Stimulated activated CD4-positive, alpha-beta T cell treated with anti-CD3 and anti-CD28 coated beads, Interleukin-1b, Interleukin-23, amount 100 ng/mL, for 24 hours (primary cell): ENCODE data around the gene NIBAN1.
"Not testable (repeated sequence)": the region's sequence is repeated elsewhere in the genome, so short reads cannot be mapped to it uniquely, and the experiment has no call there.

ENCODE experiments used
- DNase-seq, 4 experiments: peaks; one replicate each; pipeline ENCODE4 v3.0.0-alpha.2; 2020; ENCODE audit warnings: low read depth in 4 of 4, low spot score in 1 of 4

The NIBAN1 gene

GRCh38 chr1:184974056-184974836 is at the start of gene NIBAN1:
TSS of gene NIBAN1 (minus strand) at chr1:184974508. CDS start at chr1:184974356, 152 bp downstream.
- peak; percentile 16 to 54 (median 38) for DNase-seq

GRCh38 chr1:185017966-185018365 is 43.7 kb upstream of the NIBAN1 start:
- no peak for DNase-seq

- no peak for DNase-seq
Observed at GRCh38 chr1:185017338-185017737, 43.0 kb upstream of the NIBAN1 start.

GRCh38 chr1:185016880-185017279 is 42.6 kb upstream of the NIBAN1 start:
- DNase-seq: no peak

GRCh38 chr1:185015631-185016030 is 41.3 kb upstream of the NIBAN1 start:
- no peak for DNase-seq

GRCh38 chr1:185014941-185015340 is 40.6 kb upstream of the NIBAN1 start:
- no peak for DNase-seq

GRCh38 chr1:185010361-185010760 is 36.1 kb upstream of the NIBAN1 start:
- no peak for DNase-seq

- DNase-seq: no peak
Observed at GRCh38 chr1:185008838-185009237, 34.5 kb upstream of the NIBAN1 start.

- DNase-seq: not testable (repeated sequence)
Observed at GRCh38 chr1:185001312-185001880, 27.1 kb upstream of the NIBAN1 start.

GRCh38 chr1:184999974-185000373 is 25.7 kb upstream of the NIBAN1 start:
- DNase-seq: not testable (repeated sequence)

GRCh38 chr1:184994301-184994700 is 20.0 kb upstream of the NIBAN1 start:
- no peak for DNase-seq

- DNase-seq: no peak
Observed at GRCh38 chr1:184992271-184992670, 18.0 kb upstream of the NIBAN1 start.

- DNase-seq: no peak
Observed at GRCh38 chr1:184990204-184990603, 15.9 kb upstream of the NIBAN1 start.

GRCh38 chr1:184988506-184988905 is 14.2 kb upstream of the NIBAN1 start:
- no peak for DNase-seq

GRCh38 chr1:184987696-184988095 is 13.4 kb upstream of the NIBAN1 start:
- DNase-seq: no peak

GRCh38 chr1:184986250-184986649 is 11.9 kb upstream of the NIBAN1 start:
- DNase-seq: no peak

- DNase-seq: peak; percentile 42 to 70 (median 55)
Observed at GRCh38 chr1:184982002-184982954, 8.0 kb upstream of the NIBAN1 start.

GRCh38 chr1:184980726-184981125 is 6.4 kb upstream of the NIBAN1 start:
- no peak for DNase-seq

- DNase-seq: no peak
Observed at GRCh38 chr1:184975208-184975870, 1.0 kb upstream of the NIBAN1 start.

GRCh38 chr1:184974837-184975115 is 468 bp upstream of the NIBAN1 start:
- no peak for DNase-seq
